Measurements from ENCODE around the gene KIAA1217. TPM values are rescaled to one million over a fixed set of nuclear protein-coding genes. Genes with fewer than 3 reads are reported as not detected.
A peak's percentile ranks its signal among the peaks of the same experiment; 100 is the strongest.

KIAA1217 gene
- total RNA-seq, 4 donors from 2014 or later: 67.3 to 104 (median 89.8) TPM

DNA sequence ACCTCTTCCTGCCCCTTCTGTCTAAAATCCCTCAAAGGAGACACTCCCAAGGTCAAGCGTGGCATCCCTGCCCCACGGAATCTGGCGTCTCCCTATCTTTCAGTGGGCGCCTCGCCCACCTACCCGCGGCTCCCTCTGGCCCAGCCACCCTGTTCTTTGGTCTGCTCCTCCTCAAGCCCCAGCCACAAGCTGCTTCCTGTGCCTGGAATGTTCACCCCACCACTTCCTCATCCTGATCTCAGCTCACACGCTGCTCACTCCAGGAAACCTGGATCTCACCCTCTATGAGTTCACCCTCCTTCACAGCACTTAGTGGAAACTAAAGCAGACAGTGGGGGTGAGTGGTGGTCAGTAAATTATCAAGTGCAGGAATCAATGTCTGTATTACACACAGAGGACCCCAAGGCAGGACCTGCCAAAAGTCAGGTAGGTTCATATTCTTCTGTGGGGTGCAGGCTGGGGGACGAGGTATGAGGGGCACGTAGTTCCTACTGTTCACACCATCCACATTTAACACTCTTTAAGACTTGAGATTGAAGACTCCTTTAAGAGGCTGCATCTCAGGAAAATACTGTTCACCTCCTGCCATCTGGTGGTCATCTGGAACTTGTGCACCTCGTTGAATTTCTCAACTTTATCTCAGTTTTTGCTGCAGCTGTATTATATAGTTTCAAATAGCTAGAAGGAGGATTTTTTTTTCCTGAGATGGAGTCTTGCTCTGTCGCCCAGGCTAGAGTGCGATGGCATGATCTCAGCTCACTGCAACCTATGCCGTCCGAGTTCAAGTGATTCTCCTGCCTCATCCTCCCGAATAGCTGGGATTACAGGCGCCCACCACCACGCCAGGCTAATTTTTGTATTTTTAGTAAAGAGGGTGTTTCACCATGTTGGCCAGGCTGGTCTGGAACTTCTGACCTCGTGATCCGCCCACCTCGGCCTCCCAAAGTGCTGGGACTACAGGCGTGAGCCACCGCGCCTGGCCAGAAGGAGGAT is 348.1 kb downstream of the KIAA1217 start:
- H3K4me3 ChIP-seq (replicated peaks in 1 of 3): no peak overlapping the region
- WGBS, 2 donors: 55 to 66% methylated on average over 24 of the region's 24 CpGs

GRCh38 chr10:24561453-24561852 is 352.5 kb downstream of the KIAA1217 start:
- intact Hi-C loops (cut with DNase I): no loop called here
- Histone ChIP-seq H3K4me3 (replicated peaks in 1 of 3) (no peak overlapping the region), H3K36me3 (no peaks in the 10 kb centered on the region), H3K27ac (peak overlapping the region in 1 of 3 donors; percentile 38), H3K9me3 (no peaks in the 10 kb centered on the region), H3K27me3 (no peaks in the 10 kb centered on the region), H3K4me1 (peaks cover 3 to 13% of the 10 kb centered on the region in 2 donors)
- TF ChIP-seq, protein P1, sequence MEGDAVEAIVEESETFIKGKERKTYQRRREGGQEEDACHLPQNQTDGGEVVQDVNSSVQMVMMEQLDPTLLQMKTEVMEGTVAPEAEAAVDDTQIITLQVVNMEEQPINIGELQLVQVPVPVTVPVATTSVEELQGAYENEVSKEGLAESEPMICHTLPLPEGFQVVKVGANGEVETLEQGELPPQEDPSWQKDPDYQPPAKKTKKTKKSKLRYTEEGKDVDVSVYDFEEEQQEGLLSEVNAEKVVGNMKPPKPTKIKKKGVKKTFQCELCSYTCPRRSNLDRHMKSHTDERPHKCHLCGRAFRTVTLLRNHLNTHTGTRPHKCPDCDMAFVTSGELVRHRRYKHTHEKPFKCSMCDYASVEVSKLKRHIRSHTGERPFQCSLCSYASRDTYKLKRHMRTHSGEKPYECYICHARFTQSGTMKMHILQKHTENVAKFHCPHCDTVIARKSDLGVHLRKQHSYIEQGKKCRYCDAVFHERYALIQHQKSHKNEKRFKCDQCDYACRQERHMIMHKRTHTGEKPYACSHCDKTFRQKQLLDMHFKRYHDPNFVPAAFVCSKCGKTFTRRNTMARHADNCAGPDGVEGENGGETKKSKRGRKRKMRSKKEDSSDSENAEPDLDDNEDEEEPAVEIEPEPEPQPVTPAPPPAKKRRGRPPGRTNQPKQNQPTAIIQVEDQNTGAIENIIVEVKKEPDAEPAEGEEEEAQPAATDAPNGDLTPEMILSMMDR (IDR thresholded peaks at IDR 0.05): no peak
- no peak for TF ChIP-seq POLR2A (IDR thresholded peaks at IDR 0.05)
- WGBS, 2 donors: 53 to 60% methylated on average over 3 of the region's 3 CpGs
- no peak for DNase-seq

More for the DNA sequence above, 348.1 kb downstream of the KIAA1217 start:
- Histone ChIP-seq H3K27ac (no peak overlapping the region), H3K9me3 (no peaks in the 10 kb centered on the region), H3K4me1 (peaks cover 3 to 19% of the 10 kb centered on the region in 2 donors), H3K27me3 (no peaks in the 10 kb centered on the region), H3K36me3 (no peaks in the 10 kb centered on the region)
- intact Hi-C loops (cut with DNase I): loop anchor here (10.0 kb wide), 2 partner anchors 1042 to 1402 kb away; no protein-coding TSS in a partner anchor
- TF ChIP-seq, protein P1 (IDR thresholded peaks at IDR 0.05): peak in 5 of 6 experiments; percentile 14 to 78 (median 71)
- no peak for TF ChIP-seq POLR2A (IDR thresholded peaks at IDR 0.05)
- DNase-seq: peak in 1 of 2 donors; percentile 47

GRCh38 chr10:24568042-24568441 is 359.1 kb downstream of the KIAA1217 start:
- Histone ChIP-seq H3K4me3 (replicated peaks in 1 of 3) (no peak overlapping the region), H3K9me3 (no peaks in the 10 kb centered on the region), H3K36me3 (no peaks in the 10 kb centered on the region), H3K27ac (no peak overlapping the region), H3K27me3 (no peaks in the 10 kb centered on the region), H3K4me1 (no peaks in the 10 kb centered on the region)
- TF ChIP-seq POLR2A (IDR thresholded peaks at IDR 0.05): no peak
- TF ChIP-seq, protein P1 (IDR thresholded peaks at IDR 0.05): no peak
- no peak for DNase-seq
- intact Hi-C loops (cut with DNase I): no loop called here
- WGBS, 2 donors: 64 to 72% methylated on average over 4 of the region's 4 CpGs

- H3K27ac ChIP-seq: no peak overlapping the region
- no peaks in the 10 kb centered on the region for H3K27me3 ChIP-seq
- H3K9me3 ChIP-seq: no peaks in the 10 kb centered on the region
- no peaks in the 10 kb centered on the region for H3K4me1 ChIP-seq
- intact Hi-C loops (cut with DNase I): no loop called here
- 89 to 92% methylated on average over 13 of the region's 13 CpGs for WGBS, 2 donors
- no peak for DNase-seq
- H3K36me3 ChIP-seq: no peaks in the 10 kb centered on the region
- TF ChIP-seq, protein P1 (IDR thresholded peaks at IDR 0.05): no peak
- TF ChIP-seq POLR2A (IDR thresholded peaks at IDR 0.05): no peak
- no peak overlapping the region for H3K4me3 ChIP-seq (replicated peaks in 1 of 3)
Observed at GRCh38 chr10:24569330-24569796, 360.4 kb downstream of the KIAA1217 start.

Measured in thyroid gland (tissue), 4 donors.